ENCODE measurements around the gene KLHDC1. TPM values are rescaled to one million over a fixed set of nuclear protein-coding genes. Genes with fewer than 3 reads are reported as not detected.

Gene KLHDC1
- total RNA-seq, 1 donor from 2014 or later = 6.9 TPM

DNA sequence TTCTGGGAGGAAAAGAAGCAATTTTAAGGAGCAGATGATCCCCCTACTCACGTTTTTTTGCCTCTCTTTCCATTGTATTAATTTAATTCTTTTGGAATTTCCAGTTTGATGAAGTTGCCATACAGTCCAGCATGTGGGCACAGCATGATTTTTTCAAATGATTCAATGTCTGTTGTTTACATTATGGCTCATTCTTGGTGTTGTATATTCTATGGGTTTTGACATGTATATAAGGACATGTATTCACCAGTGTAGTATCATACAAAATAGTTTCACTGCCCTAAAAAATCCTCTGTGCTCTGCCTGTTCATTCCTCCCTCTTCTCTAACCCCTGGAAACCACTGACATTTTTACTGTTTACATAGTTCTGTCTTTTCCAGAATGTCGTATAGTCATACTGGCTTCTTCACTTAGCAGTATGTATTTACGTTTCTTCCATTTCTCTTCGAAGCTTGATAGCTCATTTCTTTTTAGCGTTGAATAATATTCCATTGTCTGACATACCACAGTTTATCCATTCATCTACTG is 61.7 kb downstream of the KLHDC1 start:
- DNase-seq (no peak), ATAC-seq (ENCODE audit: low read depth) (no peak)
- Mint-ChIP-seq H3K27me3 (no peaks in the 10 kb centered on the region), H3K4me3 (no peak overlapping the region), H3K9me3 (peaks cover 4% of the 10 kb centered on the region), H3K4me1 (no peaks in the 10 kb centered on the region), H3K27ac (no peak overlapping the region), H3K36me3 (ENCODE audit: low read depth) (peaks cover 2% of the 10 kb centered on the region)
- TF ChIP-seq, protein P1, sequence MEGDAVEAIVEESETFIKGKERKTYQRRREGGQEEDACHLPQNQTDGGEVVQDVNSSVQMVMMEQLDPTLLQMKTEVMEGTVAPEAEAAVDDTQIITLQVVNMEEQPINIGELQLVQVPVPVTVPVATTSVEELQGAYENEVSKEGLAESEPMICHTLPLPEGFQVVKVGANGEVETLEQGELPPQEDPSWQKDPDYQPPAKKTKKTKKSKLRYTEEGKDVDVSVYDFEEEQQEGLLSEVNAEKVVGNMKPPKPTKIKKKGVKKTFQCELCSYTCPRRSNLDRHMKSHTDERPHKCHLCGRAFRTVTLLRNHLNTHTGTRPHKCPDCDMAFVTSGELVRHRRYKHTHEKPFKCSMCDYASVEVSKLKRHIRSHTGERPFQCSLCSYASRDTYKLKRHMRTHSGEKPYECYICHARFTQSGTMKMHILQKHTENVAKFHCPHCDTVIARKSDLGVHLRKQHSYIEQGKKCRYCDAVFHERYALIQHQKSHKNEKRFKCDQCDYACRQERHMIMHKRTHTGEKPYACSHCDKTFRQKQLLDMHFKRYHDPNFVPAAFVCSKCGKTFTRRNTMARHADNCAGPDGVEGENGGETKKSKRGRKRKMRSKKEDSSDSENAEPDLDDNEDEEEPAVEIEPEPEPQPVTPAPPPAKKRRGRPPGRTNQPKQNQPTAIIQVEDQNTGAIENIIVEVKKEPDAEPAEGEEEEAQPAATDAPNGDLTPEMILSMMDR (IDR thresholded peaks at IDR 0.05) = no peak
- intact Hi-C loops (cut with micrococcal nuclease) = no loop called here
- ChIA-PET CTCF (no interaction called here), POLR2A (no interaction called here)

DNA sequence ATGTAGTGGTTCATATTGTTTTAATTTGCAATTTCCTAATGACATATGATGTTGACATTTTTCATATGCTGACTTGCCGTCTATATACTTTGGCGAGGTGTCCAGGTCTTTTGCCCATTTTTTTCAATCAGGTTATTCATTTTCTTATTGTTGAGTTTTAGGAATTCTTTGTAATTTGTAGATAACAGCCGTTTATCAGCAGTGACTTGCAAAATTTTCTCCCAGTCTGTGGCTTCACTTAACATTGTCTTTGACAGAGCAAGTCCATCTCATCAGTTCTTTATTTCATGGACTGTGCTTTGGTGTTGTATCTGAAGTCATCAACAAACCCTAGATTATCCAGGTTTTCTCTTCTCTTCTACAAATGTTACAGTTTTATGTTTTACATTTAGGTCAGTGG is 62.5 kb downstream of the KLHDC1 start:
- intact Hi-C loops (cut with micrococcal nuclease) = no loop called here
- Mint-ChIP-seq H3K27me3 (no peaks in the 10 kb centered on the region), H3K27ac (no peak overlapping the region), H3K36me3 (ENCODE audit: low read depth) (peaks cover 2% of the 10 kb centered on the region), H3K4me3 (no peak overlapping the region), H3K4me1 (no peaks in the 10 kb centered on the region), H3K9me3 (peaks cover 4% of the 10 kb centered on the region)
- DNase-seq (no peak), ATAC-seq (ENCODE audit: low read depth) (no peak)
- TF ChIP-seq, protein P1 (IDR thresholded peaks at IDR 0.05) = no peak
- ChIA-PET CTCF (no interaction called here), POLR2A (no interaction called here)

DNA sequence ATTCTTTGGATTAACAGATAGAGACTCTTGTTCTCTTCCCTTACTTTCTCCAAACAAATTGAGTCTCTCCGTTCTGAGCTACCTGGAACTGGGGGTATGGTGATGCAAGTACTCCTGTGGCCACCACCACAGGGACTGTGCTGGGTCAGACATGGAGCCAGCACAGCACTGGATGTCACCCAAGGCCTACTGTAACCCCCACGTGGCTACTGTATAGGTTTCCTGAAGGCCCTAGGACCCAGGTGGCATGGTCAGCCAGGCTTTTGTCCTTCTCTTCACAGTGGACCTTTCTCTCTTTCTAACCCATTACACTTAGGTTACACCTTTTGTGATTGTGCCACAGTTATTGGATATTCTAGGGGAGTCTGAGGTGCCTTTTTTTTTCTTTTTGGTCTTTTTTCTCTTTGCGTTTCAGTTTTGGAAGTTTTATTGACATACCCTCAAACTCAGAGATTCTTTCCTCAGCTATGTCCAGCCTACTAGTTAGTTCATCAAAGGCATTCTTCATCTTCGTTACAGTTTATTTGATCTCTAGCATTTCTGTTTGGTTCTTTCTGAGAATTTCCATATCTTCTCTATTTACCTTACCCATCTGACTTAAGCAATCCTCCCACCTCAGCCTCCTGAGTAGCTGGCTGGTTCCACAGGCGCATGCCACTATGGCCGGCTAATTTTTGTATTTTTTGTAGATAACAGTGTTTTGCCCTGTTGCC is 69.1 kb downstream of the KLHDC1 start:
- TF ChIP-seq, protein P1 (IDR thresholded peaks at IDR 0.05) = no peak
- ChIA-PET POLR2A (interaction anchor here (0.5 kb wide), 1 partner anchor 66 kb away, joined by 4 read pairs; no protein-coding TSS in a partner anchor), CTCF (no interaction called here)
- H3K4me1 Mint-ChIP-seq = peaks cover 4% of the 10 kb centered on the region
- H3K36me3 Mint-ChIP-seq (ENCODE audit: low read depth) = no peaks in the 10 kb centered on the region
- no peak overlapping the region for H3K4me3 Mint-ChIP-seq
- intact Hi-C loops (cut with micrococcal nuclease) = no loop called here
- no peaks in the 10 kb centered on the region for H3K9me3 Mint-ChIP-seq
- ATAC-seq (ENCODE audit: low read depth) (no peak), DNase-seq (no peak)
- no peak overlapping the region for H3K27ac Mint-ChIP-seq
- no peaks in the 10 kb centered on the region for H3K27me3 Mint-ChIP-seq

DNA sequence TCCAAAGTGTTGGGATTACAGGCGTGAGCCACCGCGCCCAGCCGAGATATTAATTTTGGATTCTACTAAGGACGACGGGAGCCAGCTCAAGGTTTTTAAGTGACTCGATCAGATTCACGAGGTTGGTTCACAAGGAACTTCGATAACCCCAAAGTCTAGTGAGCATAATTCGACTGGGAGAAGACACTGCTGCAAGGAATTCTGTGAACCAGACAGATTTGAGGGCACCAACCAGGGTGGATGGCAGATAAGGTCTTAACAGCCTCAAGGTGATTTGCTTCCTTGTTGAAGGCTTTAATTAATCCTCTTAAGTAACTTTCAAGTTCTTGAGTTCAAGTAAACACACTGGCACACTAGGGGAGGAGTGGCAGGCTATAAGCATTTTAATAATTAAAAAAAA is 73.9 kb downstream of the KLHDC1 start:
- Mint-ChIP-seq H3K36me3 (ENCODE audit: low read depth) (peaks cover 4% of the 10 kb centered on the region), H3K4me3 (peak overlapping the region; percentile 93), H3K4me1 (peaks cover 33% of the 10 kb centered on the region), H3K9me3 (no peaks in the 10 kb centered on the region), H3K27me3 (no peaks in the 10 kb centered on the region), H3K27ac (peak overlapping the region; percentile 99)
- no peak for DNase-seq
- POLR2A ChIA-PET = interaction anchor here (0.6 to 4.9 kb wide), 23 partner anchors 9 to 596 kb away, joined by 3 to 95 read pairs (median 7); partner anchors contain the start of genes ARF6, DNAAF2, KLHDC1 and LRR1
- no peak for ATAC-seq (ENCODE audit: low read depth)
- TF ChIP-seq, protein P1 (IDR thresholded peaks at IDR 0.05) = no peak
- CTCF ChIA-PET = interaction anchor here (0.7 to 3.0 kb wide), 6 partner anchors 79 to 835 kb away, joined by 3 to 19 read pairs (median 5); partner anchors contain the start of genes DNAAF2, NEMF and POLE2
- intact Hi-C loops (cut with micrococcal nuclease) = loop anchor here (1.0 to 5.0 kb wide), 4 partner anchors 79 to 765 kb away; partner anchors contain the start of genes DMAC2L, L2HGDH, MAP4K5 and MGAT2

DNA sequence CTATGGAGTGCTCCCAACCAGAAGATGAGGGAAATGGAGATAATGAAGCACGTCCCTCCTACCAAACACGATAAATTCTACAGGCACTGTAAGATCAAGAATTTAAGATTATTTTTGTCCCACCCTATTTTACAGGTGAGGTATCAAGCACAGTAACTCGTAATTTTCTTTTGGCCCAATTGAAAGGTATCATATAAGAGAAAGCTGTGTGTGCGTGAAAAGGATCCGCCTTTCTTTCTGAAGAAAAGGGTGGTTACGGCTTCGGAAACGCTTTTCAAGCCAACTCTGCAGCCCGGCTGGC is 74.3 kb downstream of the KLHDC1 start:
- intact Hi-C loops (cut with micrococcal nuclease) = loop anchor here (1.0 to 5.0 kb wide), 4 partner anchors 79 to 765 kb away; partner anchors contain the start of genes DMAC2L, L2HGDH, MAP4K5 and MGAT2
- CTCF ChIA-PET = interaction anchor here (0.7 to 3.0 kb wide), 7 partner anchors 79 to 834 kb away, joined by 3 to 19 read pairs (median 5); partner anchors contain the start of genes DNAAF2, MGAT2, NEMF and POLE2
- Mint-ChIP-seq H3K27me3 (no peaks in the 10 kb centered on the region), H3K9me3 (no peaks in the 10 kb centered on the region), H3K4me3 (peak overlapping the region; percentile 93), H3K27ac (peak overlapping the region; percentile 99), H3K4me1 (peaks cover 33% of the 10 kb centered on the region), H3K36me3 (ENCODE audit: low read depth) (peaks cover 4% of the 10 kb centered on the region)
- no peak for DNase-seq
- ATAC-seq (ENCODE audit: low read depth) = no peak
- TF ChIP-seq, protein P1 (IDR thresholded peaks at IDR 0.05) = no peak
- POLR2A ChIA-PET = interaction anchor here (0.6 to 4.9 kb wide), 27 partner anchors 9 to 596 kb away, joined by 3 to 95 read pairs (median 7); partner anchors contain the start of genes ARF6, DNAAF2, KLHDC1 and LRR1

Data from activated B cell treated with CpG ODN at 0.5 μM for 24 hours (primary cell).